HepG2 (cell line): Measurements from ENCODE around the gene DBN1. TPM values are rescaled to one million over a fixed set of nuclear protein-coding genes. Genes with fewer than 3 reads are reported as not detected.

Experiments used
- AGO2 ChIP-seq: fragments of 200-400 bp; formaldehyde crosslinking; optimal IDR thresholded peaks from 2 replicates; pipeline ENCODE3; 2017; ENCODE audit warnings: mild to moderate bottlenecking, low read depth, low read length, moderate library complexity
- EED ChIP-seq: sonication (generic); formaldehyde crosslinking; IDR thresholded peaks from 2 replicates; pipeline ENCODE4 v1.5.0; 2020; ENCODE audit warnings: mild to moderate bottlenecking, missing genetic modification reagents
- ESRRA ChIP-seq: sonication (generic); formaldehyde crosslinking; IDR thresholded peaks from 2 replicates; pipeline ENCODE4 v1.5.1; 2020; ENCODE audit warnings: mild to moderate bottlenecking, low read depth, missing genetic modification reagents
- KAT2B ChIP-seq: fragments of 150-350 bp; IDR thresholded peaks from 2 replicates; pipeline ENCODE4 v1.6.1; 2014; ENCODE audit warnings: low read depth, low read length, borderline replicate concordance
- RBAK ChIP-seq: sonication (generic); formaldehyde crosslinking; IDR thresholded peaks from 2 replicates; pipeline ENCODE4 v1.5.1; 2020; ENCODE audit warnings: mild to moderate bottlenecking, missing genetic modification reagents
- RBM22 ChIP-seq: fragments of 200-400 bp; formaldehyde crosslinking; optimal IDR thresholded peaks from 2 replicates; pipeline ENCODE3; 2017; ENCODE audit warnings: mild to moderate bottlenecking, low read length, moderate library complexity
- SMARCE1 ChIP-seq: fragments of 450-650 bp; IDR thresholded peaks from 2 replicates; pipeline ENCODE4 v1.6.1; 2017; ENCODE audit warnings: borderline replicate concordance
- TOPORS ChIP-seq: sonication (generic); formaldehyde crosslinking; IDR thresholded peaks from 2 replicates; pipeline ENCODE4 v1.8.0; 2023; ENCODE audit warnings: mild to moderate bottlenecking, missing genetic modification reagents
- polyA plus RNA-seq, 8 experiments: library from polyadenylated mRNA; depleted of rRNA in 3 of 8; stranded (reverse) in 7 of 8; unstranded in 1 of 8; fragments of >200 nt; fragmentation: Illumina TruSeq in 4 of 8; extraction: Trizol in 4 of 8; gene quantifications; 2 replicates each; pipeline versions ENCODE4 v1.2.1 to v1.2.3, GENCODE V29; 2011 to 2016; ENCODE audit warnings: low read depth in 4 of 8, missing spikeins in 1 of 8, mixed read lengths in 1 of 8; ENCODE audit not compliant: insufficient read depth in 1 of 8
- total RNA-seq, 5 experiments: library from RNA; depleted of rRNA; stranded (reverse); fragments of >200 nt; fragmentation: Illumina TruSeq; extraction: Trizol; gene quantifications; 2 replicates each; pipeline ENCODE4 v1.2.3, GENCODE V29; 2016; ENCODE audit warnings: low read depth in 1 of 5
- TF ChIP-seq, protein P1 (sequence below): sonication (generic); formaldehyde crosslinking; IDR thresholded peaks from 2 replicates; pipeline ENCODE4 v1.4.0; 2020; ENCODE audit warnings: missing genetic modification reagents
- TF ChIP-seq, protein P2 (sequence below): sonication (generic); formaldehyde crosslinking; IDR thresholded peaks from 2 replicates; pipeline ENCODE4 v1.9.0; 2021; ENCODE audit warnings: missing genetic modification reagents, borderline replicate concordance
- TF ChIP-seq, protein P3 (sequence below): sonication (generic); formaldehyde crosslinking; IDR thresholded peaks from 2 replicates; pipeline ENCODE4 v1.4.0; 2020; ENCODE audit warnings: mild to moderate bottlenecking, missing genetic modification reagents
- TF ChIP-seq, protein P4 (sequence below): sonication (generic); formaldehyde crosslinking; IDR thresholded peaks from 2 replicates; pipeline ENCODE4 v1.4.0; 2020; ENCODE audit warnings: missing genetic modification reagents
- TF ChIP-seq, protein P5 (sequence below): sonication (generic); formaldehyde crosslinking; IDR thresholded peaks from 2 replicates; pipeline ENCODE4 v1.5.0; 2020; ENCODE audit warnings: missing genetic modification reagents

The DBN1 gene
- total and polyA plus RNA-seq, 2 of the 13 experiments (the other 11 are each of a cell fraction or from before 2014, with no cell fraction given), result 27.0 to 37.3 TPM

DNA sequence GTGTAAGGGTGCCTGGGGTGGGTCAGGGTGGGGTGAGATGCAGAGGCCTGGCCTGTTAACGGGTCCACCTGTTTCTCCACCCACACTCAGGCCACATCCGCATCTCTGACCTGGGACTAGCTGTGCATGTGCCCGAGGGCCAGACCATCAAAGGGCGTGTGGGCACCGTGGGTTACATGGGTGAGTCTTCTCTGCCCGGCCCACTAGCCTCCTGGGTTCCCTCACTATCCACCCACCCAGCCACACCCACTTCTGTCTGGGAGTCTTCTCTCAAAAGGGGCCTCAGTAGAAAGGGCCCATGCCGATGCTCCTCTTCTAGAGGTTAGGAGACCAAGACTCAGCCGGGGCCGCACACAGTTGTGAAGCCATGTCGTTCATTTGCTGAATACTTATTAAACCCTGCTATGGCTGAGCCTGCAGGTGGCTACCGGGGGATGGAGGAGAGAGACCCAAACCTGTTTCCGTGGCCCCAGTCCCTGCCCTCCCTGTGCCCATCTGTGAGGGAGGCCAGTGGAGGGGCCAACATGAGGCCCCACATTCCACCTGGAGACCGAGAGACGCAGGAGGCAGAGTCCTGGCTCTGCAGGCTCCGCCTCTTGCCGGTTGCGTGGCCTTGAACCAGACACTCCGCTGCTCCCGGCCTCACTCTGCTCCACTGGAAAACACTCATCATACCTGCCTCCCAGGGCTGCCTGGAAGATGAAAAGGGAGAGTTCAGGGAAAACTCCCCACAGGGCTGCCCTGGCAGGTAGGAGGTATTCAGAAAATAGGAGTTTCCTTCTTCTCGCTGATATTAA, 38.3 kb downstream of the DBN1 start (continued):
- TF ChIP-seq, protein P1, sequence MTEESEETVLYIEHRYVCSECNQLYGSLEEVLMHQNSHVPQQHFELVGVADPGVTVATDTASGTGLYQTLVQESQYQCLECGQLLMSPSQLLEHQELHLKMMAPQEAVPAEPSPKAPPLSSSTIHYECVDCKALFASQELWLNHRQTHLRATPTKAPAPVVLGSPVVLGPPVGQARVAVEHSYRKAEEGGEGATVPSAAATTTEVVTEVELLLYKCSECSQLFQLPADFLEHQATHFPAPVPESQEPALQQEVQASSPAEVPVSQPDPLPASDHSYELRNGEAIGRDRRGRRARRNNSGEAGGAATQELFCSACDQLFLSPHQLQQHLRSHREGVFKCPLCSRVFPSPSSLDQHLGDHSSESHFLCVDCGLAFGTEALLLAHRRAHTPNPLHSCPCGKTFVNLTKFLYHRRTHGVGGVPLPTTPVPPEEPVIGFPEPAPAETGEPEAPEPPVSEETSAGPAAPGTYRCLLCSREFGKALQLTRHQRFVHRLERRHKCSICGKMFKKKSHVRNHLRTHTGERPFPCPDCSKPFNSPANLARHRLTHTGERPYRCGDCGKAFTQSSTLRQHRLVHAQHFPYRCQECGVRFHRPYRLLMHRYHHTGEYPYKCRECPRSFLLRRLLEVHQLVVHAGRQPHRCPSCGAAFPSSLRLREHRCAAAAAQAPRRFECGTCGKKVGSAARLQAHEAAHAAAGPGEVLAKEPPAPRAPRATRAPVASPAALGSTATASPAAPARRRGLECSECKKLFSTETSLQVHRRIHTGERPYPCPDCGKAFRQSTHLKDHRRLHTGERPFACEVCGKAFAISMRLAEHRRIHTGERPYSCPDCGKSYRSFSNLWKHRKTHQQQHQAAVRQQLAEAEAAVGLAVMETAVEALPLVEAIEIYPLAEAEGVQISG (CRISPR knock-in tag), result no peak
- TF ChIP-seq KAT2B, result no peak
- TF ChIP-seq RBM22, result no peak
- TF ChIP-seq, protein P2, sequence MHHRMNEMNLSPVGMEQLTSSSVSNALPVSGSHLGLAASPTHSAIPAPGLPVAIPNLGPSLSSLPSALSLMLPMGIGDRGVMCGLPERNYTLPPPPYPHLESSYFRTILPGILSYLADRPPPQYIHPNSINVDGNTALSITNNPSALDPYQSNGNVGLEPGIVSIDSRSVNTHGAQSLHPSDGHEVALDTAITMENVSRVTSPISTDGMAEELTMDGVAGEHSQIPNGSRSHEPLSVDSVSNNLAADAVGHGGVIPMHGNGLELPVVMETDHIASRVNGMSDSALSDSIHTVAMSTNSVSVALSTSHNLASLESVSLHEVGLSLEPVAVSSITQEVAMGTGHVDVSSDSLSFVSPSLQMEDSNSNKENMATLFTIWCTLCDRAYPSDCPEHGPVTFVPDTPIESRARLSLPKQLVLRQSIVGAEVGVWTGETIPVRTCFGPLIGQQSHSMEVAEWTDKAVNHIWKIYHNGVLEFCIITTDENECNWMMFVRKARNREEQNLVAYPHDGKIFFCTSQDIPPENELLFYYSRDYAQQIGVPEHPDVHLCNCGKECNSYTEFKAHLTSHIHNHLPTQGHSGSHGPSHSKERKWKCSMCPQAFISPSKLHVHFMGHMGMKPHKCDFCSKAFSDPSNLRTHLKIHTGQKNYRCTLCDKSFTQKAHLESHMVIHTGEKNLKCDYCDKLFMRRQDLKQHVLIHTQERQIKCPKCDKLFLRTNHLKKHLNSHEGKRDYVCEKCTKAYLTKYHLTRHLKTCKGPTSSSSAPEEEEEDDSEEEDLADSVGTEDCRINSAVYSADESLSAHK (CRISPR knock-in tag), result no peak
- TF ChIP-seq AGO2, result peak; percentile 77
- TF ChIP-seq ESRRA (CRISPR knock-in tag), result no peak
- TF ChIP-seq, protein P3, sequence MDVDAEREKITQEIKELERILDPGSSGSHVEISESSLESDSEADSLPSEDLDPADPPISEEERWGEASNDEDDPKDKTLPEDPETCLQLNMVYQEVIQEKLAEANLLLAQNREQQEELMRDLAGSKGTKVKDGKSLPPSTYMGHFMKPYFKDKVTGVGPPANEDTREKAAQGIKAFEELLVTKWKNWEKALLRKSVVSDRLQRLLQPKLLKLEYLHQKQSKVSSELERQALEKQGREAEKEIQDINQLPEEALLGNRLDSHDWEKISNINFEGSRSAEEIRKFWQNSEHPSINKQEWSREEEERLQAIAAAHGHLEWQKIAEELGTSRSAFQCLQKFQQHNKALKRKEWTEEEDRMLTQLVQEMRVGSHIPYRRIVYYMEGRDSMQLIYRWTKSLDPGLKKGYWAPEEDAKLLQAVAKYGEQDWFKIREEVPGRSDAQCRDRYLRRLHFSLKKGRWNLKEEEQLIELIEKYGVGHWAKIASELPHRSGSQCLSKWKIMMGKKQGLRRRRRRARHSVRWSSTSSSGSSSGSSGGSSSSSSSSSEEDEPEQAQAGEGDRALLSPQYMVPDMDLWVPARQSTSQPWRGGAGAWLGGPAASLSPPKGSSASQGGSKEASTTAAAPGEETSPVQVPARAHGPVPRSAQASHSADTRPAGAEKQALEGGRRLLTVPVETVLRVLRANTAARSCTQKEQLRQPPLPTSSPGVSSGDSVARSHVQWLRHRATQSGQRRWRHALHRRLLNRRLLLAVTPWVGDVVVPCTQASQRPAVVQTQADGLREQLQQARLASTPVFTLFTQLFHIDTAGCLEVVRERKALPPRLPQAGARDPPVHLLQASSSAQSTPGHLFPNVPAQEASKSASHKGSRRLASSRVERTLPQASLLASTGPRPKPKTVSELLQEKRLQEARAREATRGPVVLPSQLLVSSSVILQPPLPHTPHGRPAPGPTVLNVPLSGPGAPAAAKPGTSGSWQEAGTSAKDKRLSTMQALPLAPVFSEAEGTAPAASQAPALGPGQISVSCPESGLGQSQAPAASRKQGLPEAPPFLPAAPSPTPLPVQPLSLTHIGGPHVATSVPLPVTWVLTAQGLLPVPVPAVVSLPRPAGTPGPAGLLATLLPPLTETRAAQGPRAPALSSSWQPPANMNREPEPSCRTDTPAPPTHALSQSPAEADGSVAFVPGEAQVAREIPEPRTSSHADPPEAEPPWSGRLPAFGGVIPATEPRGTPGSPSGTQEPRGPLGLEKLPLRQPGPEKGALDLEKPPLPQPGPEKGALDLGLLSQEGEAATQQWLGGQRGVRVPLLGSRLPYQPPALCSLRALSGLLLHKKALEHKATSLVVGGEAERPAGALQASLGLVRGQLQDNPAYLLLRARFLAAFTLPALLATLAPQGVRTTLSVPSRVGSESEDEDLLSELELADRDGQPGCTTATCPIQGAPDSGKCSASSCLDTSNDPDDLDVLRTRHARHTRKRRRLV (CRISPR knock-in tag), result no peak
- TF ChIP-seq EED, result 0 out of 2 replicates have a peak, but pooled peaks have one; percentile 53
- TF ChIP-seq SMARCE1, result no peak
- TF ChIP-seq RBAK (CRISPR knock-in tag), result no peak
- TF ChIP-seq, protein P4, sequence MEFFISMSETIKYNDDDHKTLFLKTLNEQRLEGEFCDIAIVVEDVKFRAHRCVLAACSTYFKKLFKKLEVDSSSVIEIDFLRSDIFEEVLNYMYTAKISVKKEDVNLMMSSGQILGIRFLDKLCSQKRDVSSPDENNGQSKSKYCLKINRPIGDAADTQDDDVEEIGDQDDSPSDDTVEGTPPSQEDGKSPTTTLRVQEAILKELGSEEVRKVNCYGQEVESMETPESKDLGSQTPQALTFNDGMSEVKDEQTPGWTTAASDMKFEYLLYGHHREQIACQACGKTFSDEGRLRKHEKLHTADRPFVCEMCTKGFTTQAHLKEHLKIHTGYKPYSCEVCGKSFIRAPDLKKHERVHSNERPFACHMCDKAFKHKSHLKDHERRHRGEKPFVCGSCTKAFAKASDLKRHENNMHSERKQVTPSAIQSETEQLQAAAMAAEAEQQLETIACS (CRISPR knock-in tag), result no peak
- no peak for TF ChIP-seq TOPORS (CRISPR knock-in tag)
- TF ChIP-seq, protein P5, sequence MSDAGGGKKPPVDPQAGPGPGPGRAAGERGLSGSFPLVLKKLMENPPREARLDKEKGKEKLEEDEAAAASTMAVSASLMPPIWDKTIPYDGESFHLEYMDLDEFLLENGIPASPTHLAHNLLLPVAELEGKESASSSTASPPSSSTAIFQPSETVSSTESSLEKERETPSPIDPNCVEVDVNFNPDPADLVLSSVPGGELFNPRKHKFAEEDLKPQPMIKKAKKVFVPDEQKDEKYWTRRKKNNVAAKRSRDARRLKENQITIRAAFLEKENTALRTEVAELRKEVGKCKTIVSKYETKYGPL (CRISPR knock-in tag), result no peak
